Activated CD4-positive, CD25-positive, alpha-beta regulatory T cell treated with anti-CD3 and anti-CD28 coated beads, Interleukin-2, amount 50 U/mL, for 24 hours (primary cell): Measurements from ENCODE around the gene RNLS.
"Not testable (repeated sequence)": the region's sequence is repeated elsewhere in the genome, so short reads cannot be mapped to it uniquely, and the experiment has no call there.

Experiments used
- ATAC-seq, 2 donors: fragments of 150-1000 bp; cut with Tn5 transposase; one replicate each; pipeline ENCODE4 v1.10.0; 2021; ENCODE audit warnings: mild to moderate bottlenecking in 1 of 2, moderate library complexity in 1 of 2

Gene RNLS

GRCh38 chr10:88521791-88522190 lies 61.3 kb downstream of the RNLS start:
- ATAC-seq: no peak

GRCh38 chr10:88515235-88515634 lies 67.9 kb downstream of the RNLS start:
- ATAC-seq: no peak

- no peak for ATAC-seq
These were observed 70.5 kb downstream of the RNLS start for GRCh38 chr10:88512599-88512998.

GRCh38 chr10:88508796-88509195 lies 74.3 kb downstream of the RNLS start:
- ATAC-seq: no peak

GRCh38 chr10:88507826-88508453 lies 75.2 kb downstream of the RNLS start:
- no peak for ATAC-seq

- no peak for ATAC-seq
These were observed 75.7 kb downstream of the RNLS start for GRCh38 chr10:88507404-88507803.

- no peak for ATAC-seq
These were observed 77.4 kb downstream of the RNLS start for GRCh38 chr10:88505680-88506215.

GRCh38 chr10:88505265-88505664 lies 77.9 kb downstream of the RNLS start:
- ATAC-seq: no peak

GRCh38 chr10:88500656-88501055 lies 82.5 kb downstream of the RNLS start:
- no peak for ATAC-seq

- ATAC-seq: no peak
These were observed 83.3 kb downstream of the RNLS start for GRCh38 chr10:88499569-88500470.

- ATAC-seq: no peak
These were observed 85.2 kb downstream of the RNLS start for GRCh38 chr10:88497913-88498312.

GRCh38 chr10:88494537-88494936 lies 88.6 kb downstream of the RNLS start:
- no peak for ATAC-seq

GRCh38 chr10:88493691-88494483 lies 89.2 kb downstream of the RNLS start:
- no peak for ATAC-seq

GRCh38 chr10:88491314-88491713 lies 91.8 kb downstream of the RNLS start:
- no peak for ATAC-seq

GRCh38 chr10:88490231-88490980 lies 92.7 kb downstream of the RNLS start:
- ATAC-seq: no peak

- ATAC-seq: no peak
These were observed 94.0 kb downstream of the RNLS start for GRCh38 chr10:88489107-88489506.

- not testable (repeated sequence) for ATAC-seq
These were observed 96.3 kb downstream of the RNLS start for GRCh38 chr10:88486816-88487215.

- no peak for ATAC-seq
These were observed 100.9 kb downstream of the RNLS start for GRCh38 chr10:88482220-88482619.

GRCh38 chr10:88478256-88478655 lies 104.9 kb downstream of the RNLS start:
- no peak for ATAC-seq

GRCh38 chr10:88477343-88478085 lies 105.6 kb downstream of the RNLS start:
- no peak for ATAC-seq
